Stimulated activated CD4-positive, alpha-beta T cell treated with anti-CD3 and anti-CD28 coated beads, TNF-alpha, amount 100 ng/mL, for 24 hours (primary cell): ENCODE results near the gene PPP1R12B.
"Not testable (repeated sequence)": the region's sequence is repeated elsewhere in the genome, so short reads cannot be mapped to it uniquely, and the experiment has no call there.

Experiments
- DNase-seq, 3 experiments: peaks; one replicate each; pipeline ENCODE4 v3.0.0-alpha.2; 2020; ENCODE audit warnings: low read depth in 3 of 3

Gene PPP1R12B

DNA sequence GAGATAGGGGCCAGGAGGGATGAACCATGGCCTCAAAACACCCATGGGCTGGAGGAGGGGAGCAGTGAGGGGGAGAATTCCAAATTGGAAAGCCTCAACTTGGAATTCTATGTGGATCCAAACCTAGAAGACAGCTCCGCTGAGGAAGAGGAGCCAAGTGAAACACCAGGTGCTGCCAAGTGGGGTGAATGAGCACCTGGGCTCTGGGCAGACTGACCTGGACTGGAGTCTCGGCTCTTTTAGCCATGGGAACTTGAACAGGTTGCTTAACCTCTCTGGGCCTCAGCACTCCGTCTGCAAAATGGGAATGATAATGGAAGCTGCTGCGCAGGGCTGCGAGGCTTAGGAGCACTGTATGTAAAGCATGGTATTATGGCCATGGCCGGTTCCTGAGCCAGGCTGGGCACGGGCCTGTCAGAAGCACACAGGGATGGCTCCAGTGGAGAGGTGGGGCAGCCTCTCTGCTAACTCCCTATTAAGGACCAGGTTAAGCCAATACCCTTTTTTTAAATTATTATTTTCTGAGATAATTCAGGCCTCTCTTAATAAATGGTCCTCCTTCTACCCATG lies 280.2 kb downstream of the PPP1R12B start:
- no peak for DNase-seq

DNA sequence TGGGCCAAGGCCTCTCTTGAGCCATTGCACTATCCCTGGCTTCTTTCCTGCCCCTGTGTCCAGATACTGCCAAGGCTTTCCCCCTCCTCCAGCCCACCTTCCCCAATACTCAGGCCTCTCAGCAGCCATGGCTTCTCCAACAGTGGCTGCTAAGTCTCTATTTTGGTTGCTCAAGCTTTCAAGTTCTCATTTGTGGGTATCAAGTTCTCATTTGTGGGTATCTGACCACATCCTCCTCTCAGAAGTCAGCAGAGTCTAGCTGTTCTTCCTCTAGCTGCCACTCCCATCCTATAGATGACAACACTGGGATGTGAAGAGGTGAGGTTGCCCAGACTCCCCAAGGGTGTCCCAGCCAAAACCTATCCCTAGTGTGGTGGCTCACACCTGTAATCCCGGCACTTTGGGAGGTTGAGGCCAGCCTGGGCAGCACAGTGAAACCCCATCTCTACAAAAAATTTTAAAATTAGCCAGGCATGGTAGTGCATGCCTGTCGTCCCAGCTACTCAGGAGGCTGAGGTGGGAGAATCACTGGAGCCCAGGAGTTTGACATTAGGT lies 280.8 kb downstream of the PPP1R12B start:
- DNase-seq, result not testable (repeated sequence)

DNA sequence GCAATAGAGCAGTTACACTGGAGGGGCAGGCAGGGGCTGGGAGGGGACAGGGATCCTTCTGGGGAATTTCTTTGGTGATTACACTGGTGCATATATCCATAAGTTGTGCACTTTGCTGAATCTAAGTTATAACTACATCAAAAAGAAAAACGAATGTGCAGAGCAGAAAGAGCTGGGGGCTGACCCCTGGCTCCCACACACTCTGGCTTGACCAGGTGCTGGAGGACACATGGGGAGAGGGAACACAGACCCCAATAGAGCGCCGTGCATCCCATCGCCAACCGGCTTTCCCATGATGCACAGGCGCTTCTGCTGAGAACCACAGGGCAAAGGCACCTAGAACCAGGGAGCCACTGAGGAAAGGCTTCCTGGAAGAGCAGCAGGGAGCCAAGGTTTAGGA lies 281.6 kb downstream of the PPP1R12B start:
- not testable (repeated sequence) for DNase-seq

- DNase-seq, result no peak
Measured at GRCh38 chr1:202630541-202630940, 282.0 kb downstream of the PPP1R12B start.

GRCh38 chr1:202631076-202631923 lies 282.8 kb downstream of the PPP1R12B start:
- no peak for DNase-seq

GRCh38 chr1:202632241-202632640 lies 283.7 kb downstream of the PPP1R12B start:
- DNase-seq, result no peak

GRCh38 chr1:202636171-202636570 lies 287.7 kb downstream of the PPP1R12B start:
- not testable (repeated sequence) for DNase-seq

GRCh38 chr1:202637321-202638018 lies 289.0 kb downstream of the PPP1R12B start:
- DNase-seq, result not testable (repeated sequence)

- DNase-seq, result no peak
Measured at GRCh38 chr1:202638019-202638700, 289.7 kb downstream of the PPP1R12B start.

DNA sequence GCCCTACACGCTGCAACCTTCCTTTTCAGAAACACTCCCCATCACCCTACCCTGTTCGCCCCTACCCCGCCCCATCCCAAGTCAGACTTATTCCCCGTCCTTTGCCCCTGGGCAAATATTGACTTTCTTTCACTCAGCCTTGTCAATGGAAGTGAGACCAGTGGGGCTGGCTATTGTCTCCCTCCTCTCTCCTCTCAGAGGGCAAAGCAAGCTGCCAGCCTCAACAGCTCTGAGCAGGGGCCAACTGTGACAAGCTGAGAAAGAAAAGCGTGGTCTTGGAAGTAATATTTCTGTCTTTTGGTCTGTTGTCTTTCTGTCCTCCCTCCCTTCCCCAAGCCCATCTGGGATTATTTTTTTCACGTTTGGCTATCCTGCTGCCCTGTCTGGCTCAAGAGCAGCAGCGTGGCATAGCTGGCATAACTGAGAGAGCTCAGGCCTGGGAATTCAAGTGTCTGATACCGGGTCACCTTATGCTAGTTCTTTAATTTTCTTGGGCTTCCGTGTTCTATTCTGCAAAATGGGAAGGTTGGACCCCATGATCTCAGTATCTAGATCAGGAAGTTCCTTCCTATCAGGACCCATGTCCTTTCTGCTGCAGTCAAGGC lies 290.3 kb downstream of the PPP1R12B start:
- DNase-seq, result not testable (repeated sequence)

DNA sequence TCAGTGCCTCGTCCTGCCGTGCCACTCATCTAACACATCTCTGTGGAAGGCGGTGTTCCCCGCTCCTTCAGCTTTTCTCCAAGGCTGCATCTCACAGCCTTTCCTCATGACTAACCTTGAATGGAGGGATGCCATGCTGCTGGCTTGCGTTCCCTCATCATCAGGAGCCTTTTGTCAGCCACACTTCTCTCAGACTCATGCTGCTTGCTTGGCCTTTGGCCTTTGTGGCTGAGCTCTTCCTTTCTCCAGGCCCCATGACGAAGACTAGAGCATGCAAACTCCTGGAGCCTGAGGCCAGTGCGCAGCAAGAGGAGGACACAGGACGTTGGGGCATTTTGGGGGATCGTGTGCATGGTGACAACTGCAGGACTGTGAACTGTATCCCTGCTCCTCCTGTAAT lies 291.0 kb downstream of the PPP1R12B start:
- DNase-seq, result no peak

DNA sequence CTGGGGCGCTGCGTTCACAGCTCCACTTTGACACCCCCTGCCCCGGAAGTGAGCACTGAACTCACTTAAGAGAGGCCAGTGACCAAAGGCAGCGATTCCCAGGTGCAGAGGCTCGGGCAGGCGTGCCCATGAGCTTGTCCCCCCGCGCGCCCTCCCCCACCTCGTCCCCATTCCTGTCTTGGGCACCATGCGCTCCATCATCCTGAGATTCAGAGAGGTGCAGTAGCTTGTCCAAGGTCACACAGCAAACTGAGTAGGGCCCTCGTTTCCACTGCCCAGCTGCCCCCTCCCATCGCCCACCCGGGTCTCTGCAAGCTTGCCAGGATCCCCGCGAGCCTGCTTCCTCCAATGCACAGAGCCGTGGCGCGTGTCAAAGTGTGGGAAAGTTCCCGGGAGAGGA lies 293.7 kb downstream of the PPP1R12B start:
- DNase-seq, result no peak
